ENCODE measurements around the gene PDLIM1. TPM values are rescaled to one million over a fixed set of nuclear protein-coding genes. Genes with fewer than 3 reads are reported as not detected.

The PDLIM1 gene
- total RNA-seq, 1 experiment from 2014 or later: 67.4 TPM

DNA sequence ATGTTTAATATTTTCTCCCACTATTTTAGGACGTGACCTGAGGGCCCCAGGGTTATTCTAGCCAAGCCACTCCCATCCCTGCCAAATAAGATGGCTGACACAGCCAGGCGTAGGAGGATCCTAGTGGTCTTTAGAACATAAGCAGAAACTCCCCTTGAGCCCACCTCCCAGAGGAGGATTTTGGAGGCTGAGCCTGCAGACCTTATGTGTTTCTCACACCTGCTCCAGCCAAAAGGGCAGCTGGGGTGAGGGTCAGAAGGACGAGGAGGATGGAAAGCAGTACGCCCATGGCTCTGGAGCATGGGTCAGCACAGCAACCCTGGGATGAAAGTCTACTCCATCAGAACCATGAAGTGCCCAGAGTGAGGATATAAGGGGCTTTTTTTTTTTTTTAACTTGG, 39.9 kb downstream of the PDLIM1 start:
- Histone ChIP-seq H3K4me3 (replicated peaks in 1 of 2; ENCODE audit: low read depth in 1 of 2, low read length in 2 of 2) (no peak overlapping the region), H3K9me2 (ENCODE audit: insufficient read depth) (no peaks in the 10 kb centered on the region), H3K9ac (ENCODE audit: low read length) (no peak overlapping the region), H3K4me1 (ENCODE audit: control insufficient read depth in 1 of 2, insufficient read depth in 2 of 2, low read length in 2 of 2) (peaks cover 0 to 15% of the 10 kb centered on the region in 2 experiments; a peak in 1 of 4 replicates), H3K4me2 (ENCODE audit: low read length) (no peak overlapping the region), H3K9me3 (ENCODE audit: control insufficient read depth in 1 of 2, insufficient read depth in 1 of 2, low read depth in 1 of 2, low read length in 2 of 2) (no peaks in the 10 kb centered on the region), H3K36me3 (ENCODE audit: control insufficient read depth in 1 of 2, insufficient read depth in 2 of 2, low read length in 2 of 2) (0 out of 4 replicates have a peak, but pooled peaks cover 0 to 5% of the 10 kb centered on the region in 2 experiments), H2AFZ (ENCODE audit: low read depth, low read length, poor library complexity, severe bottlenecking) (no peak overlapping the region), H3K27me3 (ENCODE audit: insufficient read depth, low read length) (no peaks in the 10 kb centered on the region), H3K27ac (ENCODE audit: low read depth, low read length) (no peak overlapping the region), H3K79me2 (ENCODE audit: insufficient read depth, low read length) (0 out of 2 replicates have a peak, but pooled peaks cover 19% of the 10 kb centered on the region), H4K20me1 (ENCODE audit: insufficient read depth) (no peaks in the 10 kb centered on the region)
- DNase-seq (ENCODE audit: low read depth, low spot score) (no peak), ATAC-seq (no peak)
- POLR2A ChIA-PET: no interaction called here
- TF ChIP-seq SRF (IDR thresholded peaks at IDR 0.05; ENCODE audit: low read depth) (no peak), ATF3 (IDR thresholded peaks at IDR 0.05) (no peak), ZNF274 (IDR thresholded peaks at IDR 0.05; ENCODE audit: low read depth, low read length) (no peak), EGR1 (IDR thresholded peaks at IDR 0.05; ENCODE audit: low read depth) (no peak), YY1 (IDR thresholded peaks at IDR 0.05; ENCODE audit: extremely low read depth, insufficient replicate concordance, low read depth, low read length) (no peak), SP1 (IDR thresholded peaks at IDR 0.05; ENCODE audit: low read depth) (no peak), SIN3A (IDR thresholded peaks at IDR 0.05; ENCODE audit: low read depth) (no peak), EZH2phosphoT487 (IDR thresholded peaks at IDR 0.05; ENCODE audit: borderline replicate concordance) (no peak), TCF7L2 (IDR thresholded peaks at IDR 0.05; ENCODE audit: borderline replicate concordance, extremely low read depth, insufficient read depth, insufficient read length) (no peak), EZH2 (IDR thresholded peaks at IDR 0.05) (no peak), FOSL1 (IDR thresholded peaks at IDR 0.05; ENCODE audit: low read depth) (no peak), POLR2A (IDR thresholded peaks at IDR 0.05; ENCODE audit: borderline replicate concordance, extremely low read depth, insufficient read depth, insufficient read length) (no peak), ELF1 (IDR thresholded peaks at IDR 0.05; ENCODE audit: borderline replicate concordance, low read depth) (no peak)
- TF ChIP-seq, protein P1, sequence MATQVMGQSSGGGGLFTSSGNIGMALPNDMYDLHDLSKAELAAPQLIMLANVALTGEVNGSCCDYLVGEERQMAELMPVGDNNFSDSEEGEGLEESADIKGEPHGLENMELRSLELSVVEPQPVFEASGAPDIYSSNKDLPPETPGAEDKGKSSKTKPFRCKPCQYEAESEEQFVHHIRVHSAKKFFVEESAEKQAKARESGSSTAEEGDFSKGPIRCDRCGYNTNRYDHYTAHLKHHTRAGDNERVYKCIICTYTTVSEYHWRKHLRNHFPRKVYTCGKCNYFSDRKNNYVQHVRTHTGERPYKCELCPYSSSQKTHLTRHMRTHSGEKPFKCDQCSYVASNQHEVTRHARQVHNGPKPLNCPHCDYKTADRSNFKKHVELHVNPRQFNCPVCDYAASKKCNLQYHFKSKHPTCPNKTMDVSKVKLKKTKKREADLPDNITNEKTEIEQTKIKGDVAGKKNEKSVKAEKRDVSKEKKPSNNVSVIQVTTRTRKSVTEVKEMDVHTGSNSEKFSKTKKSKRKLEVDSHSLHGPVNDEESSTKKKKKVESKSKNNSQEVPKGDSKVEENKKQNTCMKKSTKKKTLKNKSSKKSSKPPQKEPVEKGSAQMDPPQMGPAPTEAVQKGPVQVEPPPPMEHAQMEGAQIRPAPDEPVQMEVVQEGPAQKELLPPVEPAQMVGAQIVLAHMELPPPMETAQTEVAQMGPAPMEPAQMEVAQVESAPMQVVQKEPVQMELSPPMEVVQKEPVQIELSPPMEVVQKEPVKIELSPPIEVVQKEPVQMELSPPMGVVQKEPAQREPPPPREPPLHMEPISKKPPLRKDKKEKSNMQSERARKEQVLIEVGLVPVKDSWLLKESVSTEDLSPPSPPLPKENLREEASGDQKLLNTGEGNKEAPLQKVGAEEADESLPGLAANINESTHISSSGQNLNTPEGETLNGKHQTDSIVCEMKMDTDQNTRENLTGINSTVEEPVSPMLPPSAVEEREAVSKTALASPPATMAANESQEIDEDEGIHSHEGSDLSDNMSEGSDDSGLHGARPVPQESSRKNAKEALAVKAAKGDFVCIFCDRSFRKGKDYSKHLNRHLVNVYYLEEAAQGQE (IDR thresholded peaks at IDR 0.05; ENCODE audit: low read depth): no peak
- TF ChIP-seq, protein P2, sequence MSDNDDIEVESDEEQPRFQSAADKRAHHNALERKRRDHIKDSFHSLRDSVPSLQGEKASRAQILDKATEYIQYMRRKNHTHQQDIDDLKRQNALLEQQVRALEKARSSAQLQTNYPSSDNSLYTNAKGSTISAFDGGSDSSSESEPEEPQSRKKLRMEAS (IDR thresholded peaks at IDR 0.05): no peak
- TF ChIP-seq, protein P3, sequence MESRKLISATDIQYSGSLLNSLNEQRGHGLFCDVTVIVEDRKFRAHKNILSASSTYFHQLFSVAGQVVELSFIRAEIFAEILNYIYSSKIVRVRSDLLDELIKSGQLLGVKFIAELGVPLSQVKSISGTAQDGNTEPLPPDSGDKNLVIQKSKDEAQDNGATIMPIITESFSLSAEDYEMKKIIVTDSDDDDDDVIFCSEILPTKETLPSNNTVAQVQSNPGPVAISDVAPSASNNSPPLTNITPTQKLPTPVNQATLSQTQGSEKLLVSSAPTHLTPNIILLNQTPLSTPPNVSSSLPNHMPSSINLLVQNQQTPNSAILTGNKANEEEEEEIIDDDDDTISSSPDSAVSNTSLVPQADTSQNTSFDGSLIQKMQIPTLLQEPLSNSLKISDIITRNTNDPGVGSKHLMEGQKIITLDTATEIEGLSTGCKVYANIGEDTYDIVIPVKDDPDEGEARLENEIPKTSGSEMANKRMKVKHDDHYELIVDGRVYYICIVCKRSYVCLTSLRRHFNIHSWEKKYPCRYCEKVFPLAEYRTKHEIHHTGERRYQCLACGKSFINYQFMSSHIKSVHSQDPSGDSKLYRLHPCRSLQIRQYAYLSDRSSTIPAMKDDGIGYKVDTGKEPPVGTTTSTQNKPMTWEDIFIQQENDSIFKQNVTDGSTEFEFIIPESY (IDR thresholded peaks at IDR 0.05; ENCODE audit: extremely low read depth, insufficient replicate concordance, low read length): no peak
- TF ChIP-seq, protein P4, sequence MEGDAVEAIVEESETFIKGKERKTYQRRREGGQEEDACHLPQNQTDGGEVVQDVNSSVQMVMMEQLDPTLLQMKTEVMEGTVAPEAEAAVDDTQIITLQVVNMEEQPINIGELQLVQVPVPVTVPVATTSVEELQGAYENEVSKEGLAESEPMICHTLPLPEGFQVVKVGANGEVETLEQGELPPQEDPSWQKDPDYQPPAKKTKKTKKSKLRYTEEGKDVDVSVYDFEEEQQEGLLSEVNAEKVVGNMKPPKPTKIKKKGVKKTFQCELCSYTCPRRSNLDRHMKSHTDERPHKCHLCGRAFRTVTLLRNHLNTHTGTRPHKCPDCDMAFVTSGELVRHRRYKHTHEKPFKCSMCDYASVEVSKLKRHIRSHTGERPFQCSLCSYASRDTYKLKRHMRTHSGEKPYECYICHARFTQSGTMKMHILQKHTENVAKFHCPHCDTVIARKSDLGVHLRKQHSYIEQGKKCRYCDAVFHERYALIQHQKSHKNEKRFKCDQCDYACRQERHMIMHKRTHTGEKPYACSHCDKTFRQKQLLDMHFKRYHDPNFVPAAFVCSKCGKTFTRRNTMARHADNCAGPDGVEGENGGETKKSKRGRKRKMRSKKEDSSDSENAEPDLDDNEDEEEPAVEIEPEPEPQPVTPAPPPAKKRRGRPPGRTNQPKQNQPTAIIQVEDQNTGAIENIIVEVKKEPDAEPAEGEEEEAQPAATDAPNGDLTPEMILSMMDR (IDR thresholded peaks at IDR 0.05 in 2 of 3, conservative IDR thresholded peaks at IDR 0.05 in 1 of 3; ENCODE audit: borderline replicate concordance in 1 of 3, insufficient read depth in 1 of 3, low read depth in 2 of 3, low read length in 2 of 3): no peak
- CTCF ChIA-PET: no interaction called here
- intact Hi-C loops (cut with micrococcal nuclease): no loop called here
- RAD21 ChIA-PET (ENCODE audit: low non-redundant PET in 1 of 2, low total read pairs in 2 of 2, uncharacterized antibody in 2 of 2, unreplicated experiment in 2 of 2): no interaction called here
- BruUV-seq (replicated peaks): no TSS peak

Data from HCT116 (cell line).